Liver (tissue), 9 donors: ENCODE data around the gene LDLRAD3. TPM values are rescaled to one million over a fixed set of nuclear protein-coding genes. Genes with fewer than 3 reads are reported as not detected.

ENCODE experiments used
- DNase-seq: peaks from one replicate; pipeline ENCODE4 v3.0.0-alpha.2; 2017; ENCODE audit warnings: low spot score
- H3K27ac ChIP-seq, 2 donors: one replicate each; pipeline ENCODE4 v1.7.0; 2013; ENCODE audit warnings: inconsistent platforms in 2 of 2, low read length in 2 of 2, control low read depth in 1 of 2, low read depth in 1 of 2, mild to moderate bottlenecking in 1 of 2
- H3K27me3 ChIP-seq, 4 donors: one replicate each; pipeline versions ENCODE4 v1.6.1 to v1.7.0; 2013; ENCODE audit warnings: low read length in 3 of 4, inconsistent platforms in 1 of 4, mild to moderate bottlenecking in 1 of 4, moderate library complexity in 1 of 4; ENCODE audit not compliant: control insufficient read depth in 4 of 4, insufficient read depth in 4 of 4
- H3K36me3 ChIP-seq, 4 donors: one replicate each; pipeline versions ENCODE4 v1.6.1 to v1.7.0; 2013; ENCODE audit warnings: low read length in 3 of 4, mild to moderate bottlenecking in 3 of 4, low read depth in 1 of 4, moderate library complexity in 1 of 4; ENCODE audit not compliant: control insufficient read depth in 4 of 4, insufficient read depth in 3 of 4
- H3K4me1 ChIP-seq, 4 donors: one replicate each; pipeline versions ENCODE4 v1.6.1 to v1.7.0; 2013; ENCODE audit warnings: low read length in 3 of 4, mild to moderate bottlenecking in 3 of 4, moderate library complexity in 1 of 4; ENCODE audit not compliant: control insufficient read depth in 4 of 4, insufficient read depth in 4 of 4
- H3K4me3 ChIP-seq, 3 donors: one replicate each; pipeline versions ENCODE4 v1.6.1 to v1.7.0; 2013; ENCODE audit warnings: low read length in 3 of 3, control low read depth in 1 of 3, low read depth in 1 of 3, mild to moderate bottlenecking in 1 of 3
- H3K9ac ChIP-seq, 2 donors: one replicate each; pipeline ENCODE4 v1.7.0; 2013; ENCODE audit warnings: low read length in 2 of 2, mild to moderate bottlenecking in 2 of 2, moderate library complexity in 2 of 2, control low read depth in 1 of 2, low read depth in 1 of 2
- H3K9me3 ChIP-seq, 4 donors: one replicate each; pipeline versions ENCODE4 v1.6.1 to v1.7.0; 2013; ENCODE audit warnings: low read length in 3 of 4; ENCODE audit not compliant: control insufficient read depth in 4 of 4
- EGR1 ChIP-seq, 2 donors: IDR thresholded peaks; 2 replicates each; pipeline ENCODE4 v1.6.1; 2016 to 2018; ENCODE audit warnings: antibody characterized with exemption in 2 of 2, low read depth in 2 of 2
- FOXA1 ChIP-seq: IDR thresholded peaks from 2 replicates; pipeline ENCODE4 v1.6.1; 2016; ENCODE audit warnings: antibody characterized with exemption
- FOXA2 ChIP-seq: IDR thresholded peaks from 2 replicates; pipeline ENCODE4 v1.6.1; 2016; ENCODE audit warnings: antibody characterized with exemption
- GABPA ChIP-seq, 2 donors: IDR thresholded peaks in 1 of 2; conservative IDR thresholded peaks in 1 of 2; 2 replicates each; pipeline ENCODE4 v1.6.1; 2016; ENCODE audit warnings: antibody characterized with exemption in 2 of 2, mild to moderate bottlenecking in 1 of 2, moderate library complexity in 1 of 2
- HNF4A ChIP-seq, 2 donors: conservative IDR thresholded peaks; 2 replicates each; pipeline ENCODE4 v1.6.1; 2016; ENCODE audit warnings: antibody characterized with exemption in 2 of 2, mild to moderate bottlenecking in 2 of 2
- HNF4G ChIP-seq: IDR thresholded peaks from 2 replicates; pipeline ENCODE4 v1.6.1; 2016; ENCODE audit warnings: antibody characterized with exemption
- JUND ChIP-seq, 2 donors: IDR thresholded peaks; 2 replicates each; pipeline ENCODE4 v1.6.1; 2016; ENCODE audit warnings: antibody characterized with exemption in 2 of 2
- NR2F2 ChIP-seq: IDR thresholded peaks from 2 replicates; pipeline ENCODE4 v1.6.1; 2016; ENCODE audit warnings: antibody characterized with exemption
- RAD21 ChIP-seq, 2 donors: IDR thresholded peaks; 2 replicates each; pipeline ENCODE4 v1.6.1; 2016; ENCODE audit warnings: antibody characterized with exemption in 2 of 2, mild to moderate bottlenecking in 2 of 2
- RXRA ChIP-seq, 2 donors: IDR thresholded peaks; 2 replicates each; pipeline ENCODE4 v1.6.1; 2017 to 2018; ENCODE audit warnings: antibody characterized with exemption in 2 of 2, mild to moderate bottlenecking in 1 of 2
- SP1 ChIP-seq: IDR thresholded peaks from 2 replicates; pipeline ENCODE4 v1.6.1; 2018; ENCODE audit warnings: antibody characterized with exemption, mild to moderate bottlenecking
- TAF1 ChIP-seq: conservative IDR thresholded peaks from 2 replicates; pipeline ENCODE4 v1.6.1; 2016; ENCODE audit warnings: antibody characterized with exemption, mild to moderate bottlenecking
- YY1 ChIP-seq: IDR thresholded peaks from 2 replicates; pipeline ENCODE4 v1.6.1; 2016; ENCODE audit warnings: antibody characterized with exemption, mild to moderate bottlenecking
- WGBS: extraction: QIAGEN DNeasy Blood & Tissue Kit; methylation state at CpG from one replicate; pipeline ENCODE4 v1.1.7; 2013; 5-methylcytosine and 5-hydroxymethylcytosine counted together
- polyA plus RNA-seq, 2 donors: library from polyadenylated mRNA; stranded (reverse) in 1 of 2; unstranded in 1 of 2; fragments of 200-250 nt in 1 of 2; fragments of >200 nt in 1 of 2; fragmentation: Nextera tagmentation in 1 of 2; extraction: Ambion mirVana in 1 of 2; gene quantifications; one replicate each; pipeline versions ENCODE4 v1.2.1 to v1.2.3, GENCODE V29; 2013 to 2015
- total RNA-seq, 2 donors: library from RNA; depleted of rRNA; stranded (reverse); fragments of >200 nt; gene quantifications; one replicate each; pipeline ENCODE4 v1.2.3, GENCODE V29; 2014
- TF ChIP-seq, protein P1 (sequence below): IDR thresholded peaks from 2 replicates; pipeline ENCODE4 v1.6.1; 2016; ENCODE audit warnings: antibody characterized with exemption
- TF ChIP-seq, protein P2 (sequence below): IDR thresholded peaks from 2 replicates; pipeline ENCODE4 v1.6.1; 2016; ENCODE audit warnings: antibody characterized with exemption
- TF ChIP-seq, protein P3 (sequence below): IDR thresholded peaks from 2 replicates; pipeline ENCODE4 v1.6.1; 2016; ENCODE audit warnings: antibody characterized with exemption, mild to moderate bottlenecking
- TF ChIP-seq, protein P4 (sequence below): IDR thresholded peaks from 2 replicates; pipeline ENCODE4 v1.6.1; 2016; ENCODE audit warnings: antibody characterized with exemption
- TF ChIP-seq, protein P5 (sequence below): fragments of 150-350 bp; IDR thresholded peaks from 2 replicates; pipeline ENCODE4 v1.5.1; 2017; ENCODE audit warnings: improper control_type of control experiment, low read depth, low read length; ENCODE audit not compliant: missing input control
- donor health status: healthy.
- donor health status: healthy.
- donor health status: healthy.
- donor health status: healthy.
- donor health status: healthy.

LDLRAD3 gene
- total and polyA plus RNA-seq, 4 donors: 0.75 to 1.3 (median 0.93) TPM

DNA sequence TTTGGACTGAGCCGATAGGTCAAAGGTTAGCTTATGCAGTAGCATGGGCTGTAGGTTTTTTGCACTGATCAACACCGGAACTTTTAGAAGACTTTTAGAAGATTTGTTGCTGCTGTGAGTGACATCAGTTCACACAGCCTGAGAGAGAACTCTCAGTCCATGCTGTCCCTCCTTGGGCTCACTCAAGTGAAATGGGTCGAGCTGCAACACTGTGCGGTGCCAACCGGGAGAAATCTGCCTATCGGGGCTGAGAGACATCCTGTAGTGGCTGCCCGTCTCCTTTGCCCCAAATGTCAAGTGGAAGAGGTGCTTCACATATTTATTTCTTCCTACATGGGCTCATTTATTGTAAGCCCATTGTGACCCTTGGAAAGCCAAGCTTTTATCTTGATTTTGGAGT lies 170.2 kb downstream of the LDLRAD3 start:
- Histone ChIP-seq H3K36me3 (no peaks in the 10 kb centered on the region), H3K4me3 (no peak overlapping the region), H3K27me3 (no peaks in the 10 kb centered on the region), H3K9ac (no peak overlapping the region), H3K9me3 (peaks cover 0 to 4% (median 0%) of the 10 kb centered on the region in 4 donors), H3K27ac (no peak overlapping the region), H3K4me1 (no peaks in the 10 kb centered on the region)
- TF ChIP-seq, protein P1, sequence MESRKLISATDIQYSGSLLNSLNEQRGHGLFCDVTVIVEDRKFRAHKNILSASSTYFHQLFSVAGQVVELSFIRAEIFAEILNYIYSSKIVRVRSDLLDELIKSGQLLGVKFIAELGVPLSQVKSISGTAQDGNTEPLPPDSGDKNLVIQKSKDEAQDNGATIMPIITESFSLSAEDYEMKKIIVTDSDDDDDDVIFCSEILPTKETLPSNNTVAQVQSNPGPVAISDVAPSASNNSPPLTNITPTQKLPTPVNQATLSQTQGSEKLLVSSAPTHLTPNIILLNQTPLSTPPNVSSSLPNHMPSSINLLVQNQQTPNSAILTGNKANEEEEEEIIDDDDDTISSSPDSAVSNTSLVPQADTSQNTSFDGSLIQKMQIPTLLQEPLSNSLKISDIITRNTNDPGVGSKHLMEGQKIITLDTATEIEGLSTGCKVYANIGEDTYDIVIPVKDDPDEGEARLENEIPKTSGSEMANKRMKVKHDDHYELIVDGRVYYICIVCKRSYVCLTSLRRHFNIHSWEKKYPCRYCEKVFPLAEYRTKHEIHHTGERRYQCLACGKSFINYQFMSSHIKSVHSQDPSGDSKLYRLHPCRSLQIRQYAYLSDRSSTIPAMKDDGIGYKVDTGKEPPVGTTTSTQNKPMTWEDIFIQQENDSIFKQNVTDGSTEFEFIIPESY: no peak
- TF ChIP-seq, protein P2, sequence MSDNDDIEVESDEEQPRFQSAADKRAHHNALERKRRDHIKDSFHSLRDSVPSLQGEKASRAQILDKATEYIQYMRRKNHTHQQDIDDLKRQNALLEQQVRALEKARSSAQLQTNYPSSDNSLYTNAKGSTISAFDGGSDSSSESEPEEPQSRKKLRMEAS: no peak
- TF ChIP-seq RXRA (IDR thresholded peaks at IDR 0.05): no peak
- TF ChIP-seq, protein P3, sequence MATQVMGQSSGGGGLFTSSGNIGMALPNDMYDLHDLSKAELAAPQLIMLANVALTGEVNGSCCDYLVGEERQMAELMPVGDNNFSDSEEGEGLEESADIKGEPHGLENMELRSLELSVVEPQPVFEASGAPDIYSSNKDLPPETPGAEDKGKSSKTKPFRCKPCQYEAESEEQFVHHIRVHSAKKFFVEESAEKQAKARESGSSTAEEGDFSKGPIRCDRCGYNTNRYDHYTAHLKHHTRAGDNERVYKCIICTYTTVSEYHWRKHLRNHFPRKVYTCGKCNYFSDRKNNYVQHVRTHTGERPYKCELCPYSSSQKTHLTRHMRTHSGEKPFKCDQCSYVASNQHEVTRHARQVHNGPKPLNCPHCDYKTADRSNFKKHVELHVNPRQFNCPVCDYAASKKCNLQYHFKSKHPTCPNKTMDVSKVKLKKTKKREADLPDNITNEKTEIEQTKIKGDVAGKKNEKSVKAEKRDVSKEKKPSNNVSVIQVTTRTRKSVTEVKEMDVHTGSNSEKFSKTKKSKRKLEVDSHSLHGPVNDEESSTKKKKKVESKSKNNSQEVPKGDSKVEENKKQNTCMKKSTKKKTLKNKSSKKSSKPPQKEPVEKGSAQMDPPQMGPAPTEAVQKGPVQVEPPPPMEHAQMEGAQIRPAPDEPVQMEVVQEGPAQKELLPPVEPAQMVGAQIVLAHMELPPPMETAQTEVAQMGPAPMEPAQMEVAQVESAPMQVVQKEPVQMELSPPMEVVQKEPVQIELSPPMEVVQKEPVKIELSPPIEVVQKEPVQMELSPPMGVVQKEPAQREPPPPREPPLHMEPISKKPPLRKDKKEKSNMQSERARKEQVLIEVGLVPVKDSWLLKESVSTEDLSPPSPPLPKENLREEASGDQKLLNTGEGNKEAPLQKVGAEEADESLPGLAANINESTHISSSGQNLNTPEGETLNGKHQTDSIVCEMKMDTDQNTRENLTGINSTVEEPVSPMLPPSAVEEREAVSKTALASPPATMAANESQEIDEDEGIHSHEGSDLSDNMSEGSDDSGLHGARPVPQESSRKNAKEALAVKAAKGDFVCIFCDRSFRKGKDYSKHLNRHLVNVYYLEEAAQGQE: no peak
- TF ChIP-seq SP1: no peak
- TF ChIP-seq HNF4A (conservative IDR thresholded peaks at IDR 0.05): no peak
- no peak for TF ChIP-seq JUND (IDR thresholded peaks at IDR 0.05)
- TF ChIP-seq RAD21 (IDR thresholded peaks at IDR 0.05): no peak
- TF ChIP-seq YY1: no peak
- 97% methylated on average over 7 of the region's 7 CpGs for WGBS
- no peak for DNase-seq

DNA sequence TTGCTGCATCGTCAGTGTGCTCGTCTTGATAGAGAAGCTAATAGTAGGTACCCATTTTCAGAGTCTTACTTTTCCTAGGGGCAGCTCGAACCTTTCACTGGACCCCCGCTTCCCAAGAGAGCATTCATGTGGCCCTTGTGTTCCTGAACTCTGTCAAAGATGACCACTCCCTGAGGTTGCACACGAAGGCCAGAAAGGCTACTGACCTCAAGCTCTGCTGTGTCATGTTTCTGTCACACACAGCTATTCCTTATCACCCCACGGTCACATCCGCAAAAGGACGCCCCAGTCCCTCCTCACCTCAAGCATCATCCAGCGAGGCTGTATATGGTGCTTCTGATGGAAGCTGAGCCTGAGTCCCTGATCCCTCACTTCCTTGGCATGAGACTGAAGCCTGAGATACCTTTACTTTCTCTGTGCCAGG lies 171.5 kb downstream of the LDLRAD3 start:
- peaks cover 0 to 4% (median 0%) of the 10 kb centered on the region in 4 donors for H3K9me3 ChIP-seq
- no peaks in the 10 kb centered on the region for H3K27me3 ChIP-seq
- no peak for DNase-seq
- H3K36me3 ChIP-seq: no peaks in the 10 kb centered on the region
- H3K4me1 ChIP-seq: no peaks in the 10 kb centered on the region
- H3K4me3 ChIP-seq: no peak overlapping the region
- TF ChIP-seq FOXA1: no peak
- TF ChIP-seq SP1: no peak
- TF ChIP-seq, protein P4, sequence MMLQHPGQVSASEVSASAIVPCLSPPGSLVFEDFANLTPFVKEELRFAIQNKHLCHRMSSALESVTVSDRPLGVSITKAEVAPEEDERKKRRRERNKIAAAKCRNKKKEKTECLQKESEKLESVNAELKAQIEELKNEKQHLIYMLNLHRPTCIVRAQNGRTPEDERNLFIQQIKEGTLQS: no peak
- TF ChIP-seq, protein P5, sequence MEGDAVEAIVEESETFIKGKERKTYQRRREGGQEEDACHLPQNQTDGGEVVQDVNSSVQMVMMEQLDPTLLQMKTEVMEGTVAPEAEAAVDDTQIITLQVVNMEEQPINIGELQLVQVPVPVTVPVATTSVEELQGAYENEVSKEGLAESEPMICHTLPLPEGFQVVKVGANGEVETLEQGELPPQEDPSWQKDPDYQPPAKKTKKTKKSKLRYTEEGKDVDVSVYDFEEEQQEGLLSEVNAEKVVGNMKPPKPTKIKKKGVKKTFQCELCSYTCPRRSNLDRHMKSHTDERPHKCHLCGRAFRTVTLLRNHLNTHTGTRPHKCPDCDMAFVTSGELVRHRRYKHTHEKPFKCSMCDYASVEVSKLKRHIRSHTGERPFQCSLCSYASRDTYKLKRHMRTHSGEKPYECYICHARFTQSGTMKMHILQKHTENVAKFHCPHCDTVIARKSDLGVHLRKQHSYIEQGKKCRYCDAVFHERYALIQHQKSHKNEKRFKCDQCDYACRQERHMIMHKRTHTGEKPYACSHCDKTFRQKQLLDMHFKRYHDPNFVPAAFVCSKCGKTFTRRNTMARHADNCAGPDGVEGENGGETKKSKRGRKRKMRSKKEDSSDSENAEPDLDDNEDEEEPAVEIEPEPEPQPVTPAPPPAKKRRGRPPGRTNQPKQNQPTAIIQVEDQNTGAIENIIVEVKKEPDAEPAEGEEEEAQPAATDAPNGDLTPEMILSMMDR: no peak
- TF ChIP-seq JUND (IDR thresholded peaks at IDR 0.05): no peak
- no peak for TF ChIP-seq HNF4A (conservative IDR thresholded peaks at IDR 0.05)
- TF ChIP-seq GABPA (IDR thresholded peaks at IDR 0.05 in 1 of 2, conservative IDR thresholded peaks at IDR 0.05 in 1 of 2): no peak
- no peak for TF ChIP-seq EGR1 (IDR thresholded peaks at IDR 0.05; ENCODE audit: low read depth in 2 of 2)
- no peak for TF ChIP-seq TAF1
- TF ChIP-seq YY1: no peak
- TF ChIP-seq, protein P3: no peak
- TF ChIP-seq FOXA2: no peak
- TF ChIP-seq NR2F2: no peak
- TF ChIP-seq HNF4G: no peak
- TF ChIP-seq, protein P1: no peak
- TF ChIP-seq RXRA (IDR thresholded peaks at IDR 0.05): no peak
- TF ChIP-seq, protein P2: no peak
- H3K9ac ChIP-seq: no peak overlapping the region
- 85% methylated on average over 9 of the region's 9 CpGs for WGBS
- no peak overlapping the region for H3K27ac ChIP-seq
